Measurements from ENCODE around the gene SNTA1.
"Not testable (repeated sequence)": the region's sequence is repeated elsewhere in the genome, so short reads cannot be mapped to it uniquely, and the experiment has no call there.

The SNTA1 gene

GRCh38 chr20:33423875-33424274, 19.7 kb downstream of the SNTA1 start:
- not testable (repeated sequence) for DNase-seq

- DNase-seq = no peak
These were observed 20.3 kb downstream of the SNTA1 start for GRCh38 chr20:33423141-33423834.

- DNase-seq = no peak
These were observed 24.2 kb downstream of the SNTA1 start for GRCh38 chr20:33419140-33419974.

GRCh38 chr20:33418033-33418432, 25.5 kb downstream of the SNTA1 start:
- DNase-seq = no peak

GRCh38 chr20:33415948-33416347, 27.6 kb downstream of the SNTA1 start:
- no peak for DNase-seq

- no peak for DNase-seq
These were observed 31.1 kb downstream of the SNTA1 start for GRCh38 chr20:33412484-33412838.

GRCh38 chr20:33411711-33412483, 31.7 kb downstream of the SNTA1 start:
- no peak for DNase-seq

GRCh38 chr20:33411242-33411641, 32.3 kb downstream of the SNTA1 start:
- no peak for DNase-seq

GRCh38 chr20:33410081-33410742, 33.4 kb downstream of the SNTA1 start:
- DNase-seq = no peak

GRCh38 chr20:33408716-33409654, 34.6 kb downstream of the SNTA1 start:
- no peak for DNase-seq

GRCh38 chr20:33408313-33408712, 35.2 kb downstream of the SNTA1 start:
- DNase-seq = no peak

GRCh38 chr20:33407796-33408195, 35.8 kb downstream of the SNTA1 start:
- DNase-seq = no peak

GRCh38 chr20:33407251-33407650, 36.3 kb downstream of the SNTA1 start:
- DNase-seq = no peak

GRCh38 chr20:33404281-33404680, 39.3 kb downstream of the SNTA1 start:
- DNase-seq = no peak

- DNase-seq = no peak
These were observed 41.6 kb downstream of the SNTA1 start for GRCh38 chr20:33401921-33402369.

GRCh38 chr20:33401184-33401920, 42.2 kb downstream of the SNTA1 start, which contains the start of gene CDK5RAP1:
Gene CDK5RAP1, minus strand, starts transcription at chr20:33401519. Its CDS starts 4,455 bp downstream, at chr20:33397064.
- peak; percentile 29 for DNase-seq

GRCh38 chr20:33400812-33401183, 42.8 kb downstream of the SNTA1 start:
- no peak for DNase-seq

GRCh38 chr20:33399924-33400323, 43.6 kb downstream of the SNTA1 start:
- no peak for DNase-seq

- DNase-seq = no peak
These were observed 48.8 kb downstream of the SNTA1 start for GRCh38 chr20:33394718-33395117.

- no peak for DNase-seq
These were observed 50.0 kb downstream of the SNTA1 start for GRCh38 chr20:33393609-33394008.

All from NCI-H1436 treated with DMSO at 0.1 percent for 48 hours (cell line).